DOHH2 (cell line): ENCODE results near the gene ANXA6.

Experiments used
- H3F3A ChIP-seq: fragments of 200-600 bp; sonication (generic), shearing (Covaris generic); 2 replicates; pipeline ENCODE4 v1.6.0; 2016; ENCODE audit warnings: antibody characterized with exemption, mild to moderate bottlenecking; ENCODE audit not compliant: control insufficient read depth, insufficient read depth
- H3K27ac ChIP-seq: fragments of 200-600 bp; sonication (generic); 2 replicates; pipeline ENCODE4 v1.5.1; 2014; ENCODE audit warnings: low read depth, mild to moderate bottlenecking, low read length, moderate library complexity
- H3K27me3 ChIP-seq: fragments of 200-600 bp; sonication (generic); 2 replicates; pipeline ENCODE4 v1.6.1; 2014; ENCODE audit warnings: mild to moderate bottlenecking, low read length, mixed read lengths; ENCODE audit not compliant: control insufficient read depth
- H3K36me3 ChIP-seq: fragments of 200-600 bp; sonication (generic); 2 replicates; pipeline ENCODE4 v1.6.1; 2014; ENCODE audit warnings: mild to moderate bottlenecking, low read length, moderate library complexity, mixed read lengths; ENCODE audit not compliant: control insufficient read depth
- H3K4me1 ChIP-seq: fragments of 200-600 bp; sonication (generic); 2 replicates; pipeline ENCODE4 v1.6.1; 2014; ENCODE audit warnings: mild to moderate bottlenecking, low read length, mixed read lengths; ENCODE audit not compliant: control insufficient read depth
- H3K4me2 ChIP-seq: fragments of 200-600 bp; sonication (generic); 2 replicates; pipeline ENCODE4 v1.6.0; 2014; ENCODE audit warnings: mild to moderate bottlenecking, low read length, moderate library complexity
- H3K4me3 ChIP-seq: fragments of 200-600 bp; sonication (generic); 2 replicates; pipeline ENCODE4 v1.5.1; 2014; ENCODE audit warnings: mild to moderate bottlenecking, low read length, mixed read lengths
- H3K79me2 ChIP-seq: fragments of 200-600 bp; sonication (generic); 2 replicates; pipeline ENCODE4 v1.6.1; 2014; ENCODE audit warnings: mild to moderate bottlenecking, low read length, mixed read lengths; ENCODE audit not compliant: control insufficient read depth
- H3K9me2 ChIP-seq: fragments of 200-600 bp; sonication (generic); replicated peaks from 2 replicates; pipeline ENCODE4 v1.6.1; 2014; ENCODE audit warnings: mild to moderate bottlenecking, low read length, mixed read lengths; ENCODE audit not compliant: control insufficient read depth
- H3K9me3 ChIP-seq: fragments of 200-600 bp; sonication (generic); 2 replicates; pipeline ENCODE4 v1.6.1; 2014; ENCODE audit warnings: antibody characterized with exemption, low read length, mixed read lengths; ENCODE audit not compliant: control insufficient read depth, insufficient read depth
- H4K20me1 ChIP-seq: fragments of 200-600 bp; sonication (generic); 2 replicates; pipeline ENCODE4 v1.6.0; 2014; ENCODE audit warnings: low read depth, mild to moderate bottlenecking, antibody characterized with exemption, low read length, moderate library complexity; ENCODE audit not compliant: control insufficient read depth, insufficient read depth
- CTCF ChIP-seq: fragments of 200-600 bp; sonication (generic); IDR thresholded peaks from one replicate; pipeline ENCODE4 v1.5.1; 2014; ENCODE audit warnings: antibody characterized with exemption, mild to moderate bottlenecking, low read depth, low read length; ENCODE audit not compliant: poor library complexity, severe bottlenecking
- EZH2phosphoT487 ChIP-seq: fragments of 200-600 bp; sonication (generic); IDR thresholded peaks from 2 replicates; pipeline ENCODE4 v1.6.1; 2017; ENCODE audit warnings: borderline replicate concordance, mild to moderate bottlenecking, antibody characterized with exemption, low read length, moderate library complexity, mixed read lengths

The ANXA6 gene

GRCh38 chr5:151146061-151146460 lies 11.5 kb downstream of the ANXA6 start:
- H3K27ac ChIP-seq, result no peak overlapping the region

GRCh38 chr5:151144922-151145321 lies 12.7 kb downstream of the ANXA6 start:
- peaks cover 15% of the 10 kb centered on the region for H3K4me1 ChIP-seq
- H3F3A ChIP-seq, result no peaks in the 10 kb centered on the region; the same call in 1 of the 2 replicates
- peaks cover 7% of the 10 kb centered on the region for H3K27me3 ChIP-seq
- H3K9me3 ChIP-seq, result no peaks in the 10 kb centered on the region
- no peaks in the 10 kb centered on the region for H4K20me1 ChIP-seq
- H3K27ac ChIP-seq, result no peak overlapping the region
- H3K4me2 ChIP-seq, result no peak overlapping the region
- H3K4me3 ChIP-seq, result no peak overlapping the region
- no peak for TF ChIP-seq CTCF
- no peak for TF ChIP-seq EZH2phosphoT487
- no peaks in the 10 kb centered on the region for H3K79me2 ChIP-seq
- H3K9me2 ChIP-seq, result no peaks in the 10 kb centered on the region
- no peaks in the 10 kb centered on the region for H3K36me3 ChIP-seq

More at GRCh38 chr5:151146061-151146460, 11.5 kb downstream of the ANXA6 start:
- peaks cover 24% of the 10 kb centered on the region for H3K4me1 ChIP-seq
- no peaks in the 10 kb centered on the region for H3K9me3 ChIP-seq
- H3F3A ChIP-seq, result peaks cover 3% of the 10 kb centered on the region
- no peaks in the 10 kb centered on the region for H4K20me1 ChIP-seq
- TF ChIP-seq EZH2phosphoT487, result no peak
- TF ChIP-seq CTCF, result no peak
- no peaks in the 10 kb centered on the region for H3K79me2 ChIP-seq
- H3K4me3 ChIP-seq, result no peak overlapping the region
- H3K36me3 ChIP-seq, result no peaks in the 10 kb centered on the region
- no peak overlapping the region for H3K4me2 ChIP-seq
- peaks cover 7% of the 10 kb centered on the region for H3K27me3 ChIP-seq
- H3K9me2 ChIP-seq, result no peaks in the 10 kb centered on the region

- Histone ChIP-seq H3K9me3 (no peaks in the 10 kb centered on the region), H3K27ac (no peak overlapping the region), H3F3A (no peaks in the 10 kb centered on the region; the same call in 1 of the 2 replicates), H3K36me3 (no peaks in the 10 kb centered on the region), H3K79me2 (no peaks in the 10 kb centered on the region), H3K4me2 (no peak overlapping the region), H3K4me1 (peaks cover 11% of the 10 kb centered on the region), H4K20me1 (no peaks in the 10 kb centered on the region), H3K27me3 (peaks cover 7% of the 10 kb centered on the region), H3K9me2 (no peaks in the 10 kb centered on the region), H3K4me3 (no peak overlapping the region)
- TF ChIP-seq EZH2phosphoT487 (no peak), CTCF (no peak)
These were observed 13.3 kb downstream of the ANXA6 start for GRCh38 chr5:151144275-151144674.
